Measurements from ENCODE around the gene SPSB1. TPM values are rescaled to one million over a fixed set of nuclear protein-coding genes. Genes with fewer than 3 reads are reported as not detected.

SPSB1 gene
- total RNA-seq, 2 experiments from 2014 or later = 17.4 to 18.0 TPM

- ChIA-PET POLR2A (no interaction called here), CTCF (no interaction called here)
- H3K4me1 Mint-ChIP-seq = peaks cover 3% of the 10 kb centered on the region
Measured at GRCh38 chr1:9368356-9368755, 75.7 kb downstream of the SPSB1 start.

GRCh38 chr1:9369964-9370788 lies 77.5 kb downstream of the SPSB1 start:
- H3K27ac Mint-ChIP-seq = no peak overlapping the region
- CTCF ChIA-PET = interaction anchor here (0.9 kb wide), 1 partner anchor 103 kb away, joined by 3 read pairs; no protein-coding TSS in a partner anchor
- no peaks in the 10 kb centered on the region for H3K9me3 Mint-ChIP-seq
- peaks cover 3% of the 10 kb centered on the region for H3K4me1 Mint-ChIP-seq
- H3K4me3 Mint-ChIP-seq = no peak overlapping the region
- H3K27me3 Mint-ChIP-seq = no peaks in the 10 kb centered on the region
- DNase-seq = no peak
- POLR2A ChIA-PET = no interaction called here
- no peaks in the 10 kb centered on the region for H3K36me3 Mint-ChIP-seq (ENCODE audit: low read depth)

More at GRCh38 chr1:9368356-9368755, 75.7 kb downstream of the SPSB1 start:
- Mint-ChIP-seq H3K27ac (no peak overlapping the region), H3K27me3 (no peaks in the 10 kb centered on the region), H3K9me3 (no peaks in the 10 kb centered on the region), H3K36me3 (ENCODE audit: low read depth) (no peaks in the 10 kb centered on the region), H3K4me3 (no peak overlapping the region)
- no peak for DNase-seq

GRCh38 chr1:9371391-9371935 lies 78.8 kb downstream of the SPSB1 start:
- H3K4me3 Mint-ChIP-seq = no peak overlapping the region
- H3K27ac Mint-ChIP-seq = no peak overlapping the region
- H3K36me3 Mint-ChIP-seq (ENCODE audit: low read depth) = no peaks in the 10 kb centered on the region
- H3K9me3 Mint-ChIP-seq = no peaks in the 10 kb centered on the region
- CTCF ChIA-PET = interaction anchor here (0.8 to 1.5 kb wide), 3 partner anchors 14 to 104 kb away, joined by 3 to 4 read pairs (median 3); no protein-coding TSS in a partner anchor
- no peaks in the 10 kb centered on the region for H3K27me3 Mint-ChIP-seq
- POLR2A ChIA-PET = no interaction called here
- peaks cover 3% of the 10 kb centered on the region for H3K4me1 Mint-ChIP-seq
- DNase-seq = no peak

GRCh38 chr1:9371951-9372350 lies 79.3 kb downstream of the SPSB1 start:
- Mint-ChIP-seq H3K27ac (no peak overlapping the region), H3K9me3 (no peaks in the 10 kb centered on the region), H3K4me3 (no peak overlapping the region), H3K36me3 (ENCODE audit: low read depth) (no peaks in the 10 kb centered on the region), H3K27me3 (no peaks in the 10 kb centered on the region), H3K4me1 (peaks cover 3% of the 10 kb centered on the region)
- ChIA-PET CTCF (interaction anchor here (0.8 to 1.5 kb wide), 3 partner anchors 13 to 105 kb away, joined by 3 to 4 read pairs (median 3); no protein-coding TSS in a partner anchor), POLR2A (no interaction called here)
- no peak for DNase-seq

- Mint-ChIP-seq H3K4me3 (no peak overlapping the region), H3K9me3 (no peaks in the 10 kb centered on the region), H3K36me3 (ENCODE audit: low read depth) (no peaks in the 10 kb centered on the region), H3K27ac (no peak overlapping the region), H3K4me1 (no peaks in the 10 kb centered on the region), H3K27me3 (no peaks in the 10 kb centered on the region)
- ChIA-PET POLR2A (interaction anchor here (1.2 kb wide), 1 partner anchor 32 kb away, joined by 3 read pairs; no protein-coding TSS in a partner anchor), CTCF (interaction anchor here (0.9 to 1.1 kb wide), 2 partner anchors 10 to 82 kb away, joined by 3 read pairs; no protein-coding TSS in a partner anchor)
- no peak for DNase-seq
Measured at GRCh38 chr1:9373619-9374018, 80.9 kb downstream of the SPSB1 start.

GRCh38 chr1:9374748-9375341 lies 82.2 kb downstream of the SPSB1 start:
- Mint-ChIP-seq H3K9me3 (no peaks in the 10 kb centered on the region), H3K36me3 (ENCODE audit: low read depth) (no peaks in the 10 kb centered on the region), H3K4me1 (no peaks in the 10 kb centered on the region), H3K27ac (no peak overlapping the region), H3K27me3 (no peaks in the 10 kb centered on the region), H3K4me3 (no peak overlapping the region)
- ChIA-PET POLR2A (interaction anchor here (0.6 to 1.2 kb wide), 2 partner anchors 30 to 38 kb away, joined by 3 read pairs; no protein-coding TSS in a partner anchor), CTCF (interaction anchor here (1.1 kb wide), 1 partner anchor 81 kb away, joined by 3 read pairs; no protein-coding TSS in a partner anchor)
- DNase-seq = no peak

GRCh38 chr1:9375912-9376311 lies 83.2 kb downstream of the SPSB1 start:
- Mint-ChIP-seq H3K9me3 (no peaks in the 10 kb centered on the region), H3K27ac (no peak overlapping the region), H3K4me3 (no peak overlapping the region), H3K4me1 (no peaks in the 10 kb centered on the region), H3K27me3 (peaks cover 3% of the 10 kb centered on the region), H3K36me3 (ENCODE audit: low read depth) (no peaks in the 10 kb centered on the region)
- no peak for DNase-seq
- ChIA-PET CTCF (no interaction called here), POLR2A (no interaction called here)

GRCh38 chr1:9376430-9376829 lies 83.7 kb downstream of the SPSB1 start:
- ChIA-PET CTCF (no interaction called here), POLR2A (no interaction called here)
- H3K9me3 Mint-ChIP-seq = no peaks in the 10 kb centered on the region
- no peak overlapping the region for H3K4me3 Mint-ChIP-seq
- H3K27me3 Mint-ChIP-seq = peaks cover 5% of the 10 kb centered on the region
- H3K27ac Mint-ChIP-seq = no peak overlapping the region
- no peaks in the 10 kb centered on the region for H3K36me3 Mint-ChIP-seq (ENCODE audit: low read depth)
- DNase-seq = no peak
- H3K4me1 Mint-ChIP-seq = no peaks in the 10 kb centered on the region

GRCh38 chr1:9376886-9377333 lies 84.2 kb downstream of the SPSB1 start:
- POLR2A ChIA-PET = no interaction called here
- Mint-ChIP-seq H3K27me3 (peaks cover 5% of the 10 kb centered on the region), H3K36me3 (ENCODE audit: low read depth) (no peaks in the 10 kb centered on the region), H3K4me3 (no peak overlapping the region), H3K9me3 (no peaks in the 10 kb centered on the region), H3K27ac (no peak overlapping the region), H3K4me1 (no peaks in the 10 kb centered on the region)
- CTCF ChIA-PET = no interaction called here
- DNase-seq = no peak

GRCh38 chr1:9378801-9379200 lies 86.1 kb downstream of the SPSB1 start:
- H3K27me3 Mint-ChIP-seq = peaks cover 8% of the 10 kb centered on the region
- H3K27ac Mint-ChIP-seq = no peak overlapping the region
- CTCF ChIA-PET = interaction anchor here (0.9 kb wide), 1 partner anchor 112 kb away, joined by 3 read pairs; no protein-coding TSS in a partner anchor
- H3K36me3 Mint-ChIP-seq (ENCODE audit: low read depth) = no peaks in the 10 kb centered on the region
- H3K4me1 Mint-ChIP-seq = no peaks in the 10 kb centered on the region
- DNase-seq = no peak
- POLR2A ChIA-PET = no interaction called here
- H3K9me3 Mint-ChIP-seq = no peaks in the 10 kb centered on the region
- H3K4me3 Mint-ChIP-seq = no peak overlapping the region

- H3K4me1 Mint-ChIP-seq = peaks cover 2% of the 10 kb centered on the region
- no peak overlapping the region for H3K27ac Mint-ChIP-seq
- H3K9me3 Mint-ChIP-seq = no peaks in the 10 kb centered on the region
- H3K27me3 Mint-ChIP-seq = peaks cover 12% of the 10 kb centered on the region
- ChIA-PET POLR2A (no interaction called here), CTCF (no interaction called here)
- H3K36me3 Mint-ChIP-seq (ENCODE audit: low read depth) = no peaks in the 10 kb centered on the region
- no peak overlapping the region for H3K4me3 Mint-ChIP-seq
- DNase-seq = no peak
Measured at GRCh38 chr1:9380711-9381110, 88.0 kb downstream of the SPSB1 start.

GRCh38 chr1:9382643-9383491 lies 90.2 kb downstream of the SPSB1 start:
- Mint-ChIP-seq H3K36me3 (ENCODE audit: low read depth) (no peaks in the 10 kb centered on the region), H3K4me1 (peaks cover 15% of the 10 kb centered on the region), H3K9me3 (no peaks in the 10 kb centered on the region), H3K27me3 (peaks cover 20% of the 10 kb centered on the region), H3K27ac (no peak overlapping the region), H3K4me3 (no peak overlapping the region)
- ChIA-PET POLR2A (no interaction called here), CTCF (no interaction called here)
- DNase-seq = no peak

All from activated CD4-positive, alpha-beta memory T cell treated with anti-CD3 and anti-CD28 coated beads, Interleukin-2, amount 10 ng/mL, durations not matched to agents 7 days and 5 days (primary cell).